HG03460 (cell line): ENCODE measurements around the gene TBL1X.
"Not testable (repeated sequence)": the region's sequence is repeated elsewhere in the genome, so short reads cannot be mapped to it uniquely, and the experiment has no call there.

Experiments
- ATAC-seq: cut with Tn5 transposase; IDR thresholded peaks from one replicate; pipeline ENCODE4 v1.9.1; 2021; ENCODE audit not compliant: unreplicated experiment

TBL1X gene

GRCh38 chrX:9458516-9459078 is 6.3 kb upstream of the TBL1X start:
- no peak for ATAC-seq

GRCh38 chrX:9459186-9459748 is 5.6 kb upstream of the TBL1X start:
- ATAC-seq: no peak

- no peak for ATAC-seq
These were observed 3.8 kb upstream of the TBL1X start for GRCh38 chrX:9461087-9461486.

GRCh38 chrX:9462456-9462855 is 2.4 kb upstream of the TBL1X start:
- ATAC-seq: no peak

- peak; percentile 11 for ATAC-seq
These were observed 694 bp downstream of the TBL1X start for GRCh38 chrX:9465380-9466123.

GRCh38 chrX:9466124-9466495 is 1.3 kb downstream of the TBL1X start:
- ATAC-seq: no peak

GRCh38 chrX:9466736-9467135 is 1.9 kb downstream of the TBL1X start:
- ATAC-seq: no peak

- ATAC-seq: no peak
These were observed 2.3 kb downstream of the TBL1X start for GRCh38 chrX:9467146-9467545.

- ATAC-seq: no peak
These were observed 2.9 kb downstream of the TBL1X start for GRCh38 chrX:9467751-9468150.

GRCh38 chrX:9471571-9471985 is 6.7 kb downstream of the TBL1X start:
- ATAC-seq: no peak

- no peak for ATAC-seq
These were observed 8.8 kb downstream of the TBL1X start for GRCh38 chrX:9473708-9474107.

GRCh38 chrX:9475417-9475816 is 10.6 kb downstream of the TBL1X start:
- ATAC-seq: not testable (repeated sequence)

- ATAC-seq: no peak
These were observed 11.1 kb downstream of the TBL1X start for GRCh38 chrX:9475984-9476383.

- no peak for ATAC-seq
These were observed 12.1 kb downstream of the TBL1X start for GRCh38 chrX:9476810-9477575.

- no peak for ATAC-seq
These were observed 17.6 kb downstream of the TBL1X start for GRCh38 chrX:9482408-9482807.

- ATAC-seq: no peak
These were observed 18.0 kb downstream of the TBL1X start for GRCh38 chrX:9482837-9483236.

GRCh38 chrX:9483376-9483775 is 18.5 kb downstream of the TBL1X start:
- ATAC-seq: no peak

- no peak for ATAC-seq
These were observed 22.0 kb downstream of the TBL1X start for GRCh38 chrX:9486786-9487387.

GRCh38 chrX:9488586-9488985 is 23.7 kb downstream of the TBL1X start:
- no peak for ATAC-seq

- ATAC-seq: no peak
These were observed 24.4 kb downstream of the TBL1X start for GRCh38 chrX:9489234-9489633.

GRCh38 chrX:9492901-9493300 is 28.0 kb downstream of the TBL1X start:
- ATAC-seq: no peak
